ENCODE measurements around the gene CHPF. TPM values are rescaled to one million over a fixed set of nuclear protein-coding genes. Genes with fewer than 3 reads are reported as not detected.

The CHPF gene
- total RNA-seq, 1 experiment from 2014 or later: 228 TPM

GRCh38 chr2:219507581-219508443 lies 35.8 kb downstream of the CHPF start:
- Histone ChIP-seq H3K79me2 (ENCODE audit: insufficient read depth, low read length) (no peaks in the 10 kb centered on the region), H3K27me3 (ENCODE audit: insufficient read depth, low read length) (no peaks in the 10 kb centered on the region), H4K20me1 (ENCODE audit: insufficient read depth) (no peaks in the 10 kb centered on the region), H3K4me3 (replicated peaks in 1 of 2; ENCODE audit: low read depth in 1 of 2, low read length in 2 of 2) (no peak overlapping the region), H3K27ac (ENCODE audit: low read depth, low read length) (no peak overlapping the region), H3K4me2 (ENCODE audit: low read length) (no peak overlapping the region), H3K9me2 (ENCODE audit: insufficient read depth) (no peaks in the 10 kb centered on the region), H3K9ac (ENCODE audit: low read length) (no peak overlapping the region), H2AFZ (ENCODE audit: low read depth, low read length, poor library complexity, severe bottlenecking) (no peak overlapping the region), H3K4me1 (ENCODE audit: control insufficient read depth in 1 of 2, insufficient read depth in 2 of 2, low read length in 2 of 2) (peaks cover 0 to 19% of the 10 kb centered on the region in 2 experiments; a peak in 2 of 4 replicates), H3K36me3 (ENCODE audit: control insufficient read depth in 1 of 2, insufficient read depth in 2 of 2, low read length in 2 of 2) (peaks cover 6% of the 10 kb centered on the region in 2 experiments; a peak in 1 of 4 replicates), H3K9me3 (ENCODE audit: control insufficient read depth in 1 of 2, insufficient read depth in 1 of 2, low read depth in 1 of 2, low read length in 2 of 2) (no peaks in the 10 kb centered on the region)
- intact Hi-C loops (cut with micrococcal nuclease): no loop called here
- no peak for ATAC-seq
- ChIA-PET RAD21 (ENCODE audit: low non-redundant PET in 1 of 2, low total read pairs in 2 of 2, uncharacterized antibody in 2 of 2, unreplicated experiment in 2 of 2) (no interaction called here), CTCF (interaction anchor here (0.8 to 4.4 kb wide), 10 partner anchors 9 to 505 kb away, joined by 3 to 56 read pairs (median 4); partner anchors contain the start of gene GMPPA), POLR2A (interaction anchor here (1.3 kb wide), 1 partner anchor 10 kb away, joined by 11 read pairs; the partner anchor contains the start of gene GMPPA)
- no peak for DNase-seq (ENCODE audit: low read depth, low spot score)
- no TSS peak for BruUV-seq (replicated peaks)
- TF ChIP-seq, protein P1, sequence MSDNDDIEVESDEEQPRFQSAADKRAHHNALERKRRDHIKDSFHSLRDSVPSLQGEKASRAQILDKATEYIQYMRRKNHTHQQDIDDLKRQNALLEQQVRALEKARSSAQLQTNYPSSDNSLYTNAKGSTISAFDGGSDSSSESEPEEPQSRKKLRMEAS (IDR thresholded peaks at IDR 0.05): no peak

GRCh38 chr2:219506802-219507526 lies 36.6 kb downstream of the CHPF start:
- H3K79me2 ChIP-seq (ENCODE audit: insufficient read depth, low read length): no peaks in the 10 kb centered on the region
- no peak overlapping the region for H2AFZ ChIP-seq (ENCODE audit: low read depth, low read length, poor library complexity, severe bottlenecking)
- no peaks in the 10 kb centered on the region for H3K9me2 ChIP-seq (ENCODE audit: insufficient read depth)
- POLR2A ChIA-PET: interaction anchor here (1.3 kb wide), 1 partner anchor 9 kb away, joined by 11 read pairs; the partner anchor contains the start of gene GMPPA
- ATAC-seq (no peak), DNase-seq (ENCODE audit: low read depth, low spot score) (no peak)
- H3K4me2 ChIP-seq (ENCODE audit: low read length): no peak overlapping the region
- no peak overlapping the region for H3K4me3 ChIP-seq (replicated peaks in 1 of 2; ENCODE audit: low read depth in 1 of 2, low read length in 2 of 2)
- H3K9me3 ChIP-seq (ENCODE audit: control insufficient read depth in 1 of 2, insufficient read depth in 1 of 2, low read depth in 1 of 2, low read length in 2 of 2): no peaks in the 10 kb centered on the region
- no peak for TF ChIP-seq SIN3A (IDR thresholded peaks at IDR 0.05; ENCODE audit: low read depth)
- TF ChIP-seq EZH2phosphoT487 (IDR thresholded peaks at IDR 0.05; ENCODE audit: borderline replicate concordance): no peak
- TF ChIP-seq TCF7L2 (IDR thresholded peaks at IDR 0.05; ENCODE audit: borderline replicate concordance, extremely low read depth, insufficient read depth, insufficient read length): no peak
- no peak for TF ChIP-seq POLR2A (IDR thresholded peaks at IDR 0.05; ENCODE audit: borderline replicate concordance, extremely low read depth, insufficient read depth, insufficient read length)
- no peak for TF ChIP-seq FOSL1 (IDR thresholded peaks at IDR 0.05; ENCODE audit: low read depth)
- no TSS peak for BruUV-seq (replicated peaks)
- H3K27ac ChIP-seq (ENCODE audit: low read depth, low read length): no peak overlapping the region
- no peaks in the 10 kb centered on the region for H3K27me3 ChIP-seq (ENCODE audit: insufficient read depth, low read length)
- CTCF ChIA-PET: interaction anchor here (1.0 to 4.4 kb wide), 5 partner anchors 8 to 49 kb away, joined by 3 to 56 read pairs (median 4); partner anchors contain the start of gene GMPPA
- H4K20me1 ChIP-seq (ENCODE audit: insufficient read depth): no peaks in the 10 kb centered on the region
- peaks cover 0 to 26% of the 10 kb centered on the region in 2 experiments; a peak in 2 of 4 replicates for H3K4me1 ChIP-seq (ENCODE audit: control insufficient read depth in 1 of 2, insufficient read depth in 2 of 2, low read length in 2 of 2)
- no peak overlapping the region for H3K9ac ChIP-seq (ENCODE audit: low read length)
- peaks cover 6% of the 10 kb centered on the region in 2 experiments; a peak in 1 of 4 replicates for H3K36me3 ChIP-seq (ENCODE audit: control insufficient read depth in 1 of 2, insufficient read depth in 2 of 2, low read length in 2 of 2)
- intact Hi-C loops (cut with micrococcal nuclease): no loop called here
- RAD21 ChIA-PET (ENCODE audit: low non-redundant PET in 1 of 2, low total read pairs in 2 of 2, uncharacterized antibody in 2 of 2, unreplicated experiment in 2 of 2): no interaction called here

Data from HCT116 (cell line).